Keratinocyte (primary cell): ENCODE measurements around the gene DRAP1. TPM values are rescaled to one million over a fixed set of nuclear protein-coding genes. Genes with fewer than 3 reads are reported as not detected.

Source experiments
- DNase-seq: peaks from one replicate; pipeline ENCODE4 v3.0.0-alpha.2; 2011; ENCODE audit warnings: low read depth, missing footprints, low spot score
- FAIRE-seq: peaks from 2 replicates; lab custom pipeline; 2011; peaks lifted over from hg19 to GRCh38; lab: Jason Lieb, UNC
- H2AFZ ChIP-seq: 2 replicates; pipeline ENCODE4 v1.6.0; 2012; ENCODE audit warnings: low read length, control low read depth, inconsistent platforms; ENCODE audit not compliant: control insufficient read depth
- H3K27ac ChIP-seq: 2 replicates; pipeline ENCODE4 v1.5.1; 2011; ENCODE audit warnings: low read length; ENCODE audit not compliant: control insufficient read depth, insufficient read depth
- H3K27me3 ChIP-seq: 3 replicates; pipeline ENCODE4 v1.6.0; 2011; ENCODE audit warnings: low read length; ENCODE audit not compliant: control insufficient read depth, insufficient read depth; ENCODE audit errors: extremely low read depth
- H3K36me3 ChIP-seq, 2 experiments: 2 replicates in 1 of 2; 3 replicates in 1 of 2; pipeline ENCODE4 v1.5.1; 2011; ENCODE audit warnings: low read length in 2 of 2, mild to moderate bottlenecking in 1 of 2; ENCODE audit not compliant: control insufficient read depth in 2 of 2, insufficient read depth in 2 of 2; ENCODE audit errors: extremely low read depth in 1 of 2
- H3K4me1 ChIP-seq: 3 replicates; pipeline ENCODE4 v1.5.1; 2011; ENCODE audit warnings: low read length; ENCODE audit not compliant: control insufficient read depth, insufficient read depth; ENCODE audit errors: extremely low read depth
- H3K4me2 ChIP-seq: 3 replicates; pipeline ENCODE4 v1.6.0; 2011; ENCODE audit warnings: low read depth, low read length; ENCODE audit not compliant: control insufficient read depth, insufficient read depth; ENCODE audit errors: extremely low read depth
- H3K4me3 ChIP-seq, 3 experiments: fragments of 200-600 bp in 1 of 3; sonication (generic) in 1 of 3; 2 replicates in 2 of 3; 3 replicates in 1 of 3; pipeline ENCODE4 v1.5.1; 2011 to 2016; ENCODE audit warnings: low read length in 3 of 3, mild to moderate bottlenecking in 3 of 3, control low read depth in 2 of 3, inconsistent platforms in 1 of 3, low read depth in 1 of 3, mixed read lengths in 1 of 3, mixed run types in 1 of 3, moderate library complexity in 1 of 3; ENCODE audit not compliant: control insufficient read depth in 2 of 3, insufficient read depth in 2 of 3; ENCODE audit errors: extremely low read depth in 1 of 3
- H3K79me2 ChIP-seq: 2 replicates; pipeline ENCODE4 v1.6.0; 2012; ENCODE audit warnings: low read length; ENCODE audit not compliant: control insufficient read depth, insufficient read depth
- H3K9ac ChIP-seq: 3 replicates; pipeline ENCODE4 v1.6.0; 2011; ENCODE audit warnings: low read length; ENCODE audit not compliant: control insufficient read depth, insufficient read depth; ENCODE audit errors: extremely low read depth
- H3K9me1 ChIP-seq: 3 replicates; pipeline ENCODE4 v1.6.0; 2011; ENCODE audit warnings: low read length; ENCODE audit not compliant: control insufficient read depth, insufficient read depth; ENCODE audit errors: extremely low read depth
- H3K9me3 ChIP-seq: 2 replicates; pipeline ENCODE4 v1.5.1; 2012; ENCODE audit warnings: low read depth, low read length; ENCODE audit not compliant: control insufficient read depth
- H4K20me1 ChIP-seq: 3 replicates; pipeline ENCODE4 v1.6.0; 2011; ENCODE audit warnings: low read length; ENCODE audit not compliant: control insufficient read depth, insufficient read depth; ENCODE audit errors: extremely low read depth
- CTCF ChIP-seq, 3 experiments: IDR thresholded peaks in 1 of 3; conservative IDR thresholded peaks in 1 of 3; optimal IDR thresholded peaks in 1 of 3; 2 replicates in 2 of 3; 3 replicates in 1 of 3; pipeline versions ENCODE3 to v1.5.1; 2011; ENCODE audit warnings: low read length in 3 of 3, mild to moderate bottlenecking in 3 of 3, moderate library complexity in 2 of 3, control low read depth in 1 of 3, inconsistent platforms in 1 of 3; ENCODE audit not compliant: insufficient read depth in 2 of 3; ENCODE audit errors: extremely low read depth in 1 of 3
- EZH2 ChIP-seq: IDR thresholded peaks from one replicate; pipeline ENCODE4 v1.6.1; 2012; ENCODE audit warnings: inconsistent platforms, mild to moderate bottlenecking, low read length, moderate library complexity
- dilution Hi-C: fragments of 300-500 bp; cut with MboI; formaldehyde crosslinking; loops from one replicate; pipeline ENCODE4 v1.7.0; 2020; ENCODE audit warnings: low sequenced_read_pairs; ENCODE audit not compliant: extremely low pct_ligation_motif_present
- polyA plus RNA-seq, 5 experiments: library from polyadenylated mRNA; depleted of rRNA in 3 of 5; stranded (reverse) in 3 of 5; stranded (forward) in 1 of 5; unstranded in 1 of 5; fragments of >200 nt; gene quantifications; 1 replicate in 1 of 5; 2 replicates in 3 of 5; 3 replicates in 1 of 5; pipeline versions ENCODE4 v1.2.1 to v1.2.3, GENCODE V29; 2011 to 2012; ENCODE audit warnings: missing spikeins in 2 of 5, low read depth in 1 of 5, low replicate concordance in 1 of 5

DRAP1 gene
- polyA plus RNA-seq, 1 donor (not counting 4 experiments of a cell fraction or from before 2014, with no cell fraction given): 135 TPM

GRCh38 chr11:65928667-65929066 lies 9.4 kb downstream of the DRAP1 start:
- Histone ChIP-seq H3K4me1 (no peaks in the 10 kb centered on the region), H4K20me1 (no peaks in the 10 kb centered on the region), H3K4me2 (no peak overlapping the region), H3K9ac (no peak overlapping the region), H3K36me3 (peaks cover 2 to 6% of the 10 kb centered on the region in 2 experiments), H3K27me3 (no peaks in the 10 kb centered on the region), H3K27ac (no peak overlapping the region), H3K9me3 (no peaks in the 10 kb centered on the region), H3K79me2 (no peaks in the 10 kb centered on the region), H3K4me3 (no peak overlapping the region), H2AFZ (no peak overlapping the region), H3K9me1 (no peaks in the 10 kb centered on the region)
- no peak for TF ChIP-seq CTCF (optimal IDR thresholded peaks at IDR 0.05 in 1 of 3, IDR thresholded peaks at IDR 0.05 in 1 of 3, conservative IDR thresholded peaks at IDR 0.05 in 1 of 3; ENCODE audit: extremely low read depth in 1 of 3, insufficient read depth in 2 of 3, low read length in 3 of 3)
- TF ChIP-seq EZH2: no peak
- FAIRE-seq (no peak), DNase-seq (no peak)
- dilution Hi-C loops: no loop called here

- Histone ChIP-seq H4K20me1 (no peaks in the 10 kb centered on the region), H3K9me3 (no peaks in the 10 kb centered on the region), H3K4me2 (no peak overlapping the region), H3K9me1 (no peaks in the 10 kb centered on the region), H3K4me1 (no peaks in the 10 kb centered on the region), H3K4me3 (no peak overlapping the region), H3K27me3 (no peaks in the 10 kb centered on the region), H3K9ac (no peak overlapping the region), H3K36me3 (no peaks in the 10 kb centered on the region), H3K27ac (no peak overlapping the region), H2AFZ (no peak overlapping the region), H3K79me2 (no peaks in the 10 kb centered on the region)
- TF ChIP-seq CTCF (optimal IDR thresholded peaks at IDR 0.05 in 1 of 3, IDR thresholded peaks at IDR 0.05 in 1 of 3, conservative IDR thresholded peaks at IDR 0.05 in 1 of 3; ENCODE audit: extremely low read depth in 1 of 3, insufficient read depth in 2 of 3, low read length in 3 of 3): peak in 1 of 3 experiments; percentile 5
- no peak for TF ChIP-seq EZH2
- FAIRE-seq: no peak
- DNase-seq: no peak
- dilution Hi-C loops: no loop called here
These were observed 12.7 kb downstream of the DRAP1 start for GRCh38 chr11:65931773-65932557.
